Measurements from ENCODE around the gene CHST7. TPM values are rescaled to one million over a fixed set of nuclear protein-coding genes. Genes with fewer than 3 reads are reported as not detected.

The CHST7 gene
- total RNA-seq, 1 experiment from 2014 or later, result 24.7 TPM

GRCh38 chrX:46545111-46546005, 28.2 kb upstream of the CHST7 start, which contains the start of gene ZNF674:
ZNF674 (minus strand) TSS chrX:46545421; CDS start chrX:46542087, 3,334 bp downstream.
- Histone ChIP-seq H3K27ac (ENCODE audit: low read length) (peak within 1 kb of the TSS; percentile 86), H2AFZ (ENCODE audit: low read length) (peak within 1 kb of the TSS; percentile 87), H3K9ac (ENCODE audit: low read length) (peak within 1 kb of the TSS; percentile 100), H3K4me2 (ENCODE audit: low read length) (peak within 1 kb of the TSS; percentile 94), H3K79me2 (ENCODE audit: low read length) (peaks cover 52% of the 10 kb centered on the region), H3K4me1 (ENCODE audit: insufficient read depth, low read length) (peaks cover 26% of the 10 kb centered on the region), H3K27me3 (ENCODE audit: low read length) (no peaks in the 10 kb centered on the region), H3F3A (ENCODE audit: low read length, unreplicated experiment) (no peaks in the 10 kb centered on the region), H3K4me3 (ENCODE audit: low read length) (peak within 1 kb of the TSS; percentile 100), H3K9me2 (replicated peaks; ENCODE audit: low read length) (no peaks in the 10 kb centered on the region), H3K36me3 (ENCODE audit: low read depth, low read length) (peaks cover 19% of the 10 kb centered on the region), H3K9me3 (ENCODE audit: low read length) (no peaks in the 10 kb centered on the region), H4K20me1 (ENCODE audit: low read length) (peaks cover 19% of the 10 kb centered on the region)
- intact Hi-C loops (cut with micrococcal nuclease), result no loop called here
- BruUV-seq (replicated peaks), result TSS peak; percentile 79
- ATAC-seq, result peak; percentile 85
- TF ChIP-seq CTCF (conservative IDR thresholded peaks at IDR 0.05; ENCODE audit: low read depth, low read length), result peak; percentile 45; the same call in 1 of the 2 replicates
- no peak for TF ChIP-seq EZH2 (IDR thresholded peaks at IDR 0.05; ENCODE audit: low read length, unreplicated experiment)
- ChIA-PET CTCF (no interaction called here), POLR2A (ENCODE audit: unreplicated experiment) (no interaction called here)
- DNase-seq, result peak; percentile 95

GRCh38 chrX:46547857-46548256, 25.7 kb upstream of the CHST7 start:
- Histone ChIP-seq H4K20me1 (ENCODE audit: low read length) (peaks cover 19% of the 10 kb centered on the region), H3K4me1 (ENCODE audit: insufficient read depth, low read length) (peaks cover 26% of the 10 kb centered on the region), H3K9ac (ENCODE audit: low read length) (no peak overlapping the region), H3K27ac (ENCODE audit: low read length) (no peak overlapping the region), H3K36me3 (ENCODE audit: low read depth, low read length) (peaks cover 19% of the 10 kb centered on the region), H3K4me3 (ENCODE audit: low read length) (peak overlapping the region; percentile 45), H3K9me3 (ENCODE audit: low read length) (no peaks in the 10 kb centered on the region), H3K79me2 (ENCODE audit: low read length) (peaks cover 52% of the 10 kb centered on the region), H2AFZ (ENCODE audit: low read length) (no peak overlapping the region), H3K27me3 (ENCODE audit: low read length) (no peaks in the 10 kb centered on the region), H3K4me2 (ENCODE audit: low read length) (peak overlapping the region; percentile 71), H3F3A (ENCODE audit: low read length, unreplicated experiment) (no peaks in the 10 kb centered on the region), H3K9me2 (replicated peaks; ENCODE audit: low read length) (no peaks in the 10 kb centered on the region)
- TF ChIP-seq EZH2 (IDR thresholded peaks at IDR 0.05; ENCODE audit: low read length, unreplicated experiment), result no peak
- TF ChIP-seq EZH2phosphoT487 (IDR thresholded peaks at IDR 0.05; ENCODE audit: borderline replicate concordance, low read length), result no peak
- TF ChIP-seq CTCF (conservative IDR thresholded peaks at IDR 0.05; ENCODE audit: low read depth, low read length), result no peak
- ChIA-PET POLR2A (ENCODE audit: unreplicated experiment) (no interaction called here), CTCF (no interaction called here)
- no TSS peak for BruUV-seq (replicated peaks)
- intact Hi-C loops (cut with micrococcal nuclease), result no loop called here
- DNase-seq (peak; percentile 68), ATAC-seq (0 out of 2 replicates have a peak, but pooled peaks have one; percentile 18)

GRCh38 chrX:46549914-46550313, 23.7 kb upstream of the CHST7 start:
- intact Hi-C loops (cut with micrococcal nuclease), result no loop called here
- no peaks in the 10 kb centered on the region for H3K9me2 ChIP-seq (replicated peaks; ENCODE audit: low read length)
- no peak for ATAC-seq
- POLR2A ChIA-PET (ENCODE audit: unreplicated experiment), result no interaction called here
- H3K4me2 ChIP-seq (ENCODE audit: low read length), result no peak overlapping the region
- no peak overlapping the region for H2AFZ ChIP-seq (ENCODE audit: low read length)
- H3K27ac ChIP-seq (ENCODE audit: low read length), result no peak overlapping the region
- H3K27me3 ChIP-seq (ENCODE audit: low read length), result no peaks in the 10 kb centered on the region
- H3K4me3 ChIP-seq (ENCODE audit: low read length), result no peak overlapping the region
- TF ChIP-seq CTCF (conservative IDR thresholded peaks at IDR 0.05; ENCODE audit: low read depth, low read length) (no peak), EZH2phosphoT487 (IDR thresholded peaks at IDR 0.05; ENCODE audit: borderline replicate concordance, low read length) (no peak), EZH2 (IDR thresholded peaks at IDR 0.05; ENCODE audit: low read length, unreplicated experiment) (no peak)
- H3K9me3 ChIP-seq (ENCODE audit: low read length), result no peaks in the 10 kb centered on the region
- peaks cover 41% of the 10 kb centered on the region for H3K79me2 ChIP-seq (ENCODE audit: low read length)
- CTCF ChIA-PET, result no interaction called here
- H3K4me1 ChIP-seq (ENCODE audit: insufficient read depth, low read length), result peaks cover 19% of the 10 kb centered on the region
- H3F3A ChIP-seq (ENCODE audit: low read length, unreplicated experiment), result no peaks in the 10 kb centered on the region
- peaks cover 19% of the 10 kb centered on the region for H3K36me3 ChIP-seq (ENCODE audit: low read depth, low read length)
- no peak for DNase-seq
- H3K9ac ChIP-seq (ENCODE audit: low read length), result no peak overlapping the region
- BruUV-seq (replicated peaks), result no TSS peak
- peaks cover 19% of the 10 kb centered on the region for H4K20me1 ChIP-seq (ENCODE audit: low read length)

Data from PC-3 (cell line).